ENCODE data around the gene NAAA. TPM values are rescaled to one million over a fixed set of nuclear protein-coding genes. Genes with fewer than 3 reads are reported as not detected.

Gene NAAA
- total RNA-seq, 6 experiments from 2014 or later, result 24.2 to 80.7 (median 41.9) TPM

DNA sequence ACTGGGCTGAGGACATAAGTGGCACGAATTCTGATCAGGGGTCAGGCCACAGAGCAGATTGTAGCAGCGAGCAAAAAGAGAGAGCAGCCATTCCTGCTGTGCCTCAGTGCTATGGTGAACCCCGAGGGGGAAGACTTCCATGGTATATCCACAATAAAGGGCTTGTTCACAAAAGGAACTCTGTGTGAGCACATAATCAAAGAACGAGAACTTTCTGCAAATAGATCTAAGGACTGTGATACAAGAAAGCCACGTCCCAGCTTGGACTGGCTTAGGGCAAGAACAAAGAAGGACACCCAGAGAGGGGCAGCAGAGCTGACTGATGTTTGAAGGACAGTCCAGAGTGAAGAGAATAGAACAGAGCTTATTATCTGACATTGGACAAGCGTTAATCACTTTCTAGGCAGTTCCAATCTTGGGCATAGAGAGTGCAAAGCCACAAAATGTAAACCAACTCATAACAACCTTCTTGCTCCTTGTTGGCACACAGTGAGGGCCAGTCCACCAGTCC, 62.5 kb downstream of the NAAA start:
- intact Hi-C loops (cut with DNase I), result no loop called here

GRCh38 chr4:75876218-75876617, 64.6 kb downstream of the NAAA start:
- Histone ChIP-seq H3K27ac (no peak overlapping the region), H3K36me3 (no peaks in the 10 kb centered on the region), H3K4me1 (no peaks in the 10 kb centered on the region), H3K9me3 (no peaks in the 10 kb centered on the region), H3K4me3 (no peak overlapping the region), H3K27me3 (no peaks in the 10 kb centered on the region)
- TF ChIP-seq CTCF (IDR thresholded peaks at IDR 0.05), result no peak
- no peak for TF ChIP-seq POLR2A (IDR thresholded peaks at IDR 0.05)
- intact Hi-C loops (cut with DNase I), result no loop called here
- ATAC-seq (no peak), DNase-seq (peak in 1 of 3 donors; percentile 54)
- 67% methylated on average over 2 of the region's 18 CpGs for WGBS (ENCODE audit: insufficient coverage, low coverage, low lambda C conversion rate, missing lambda C conversion rate)

More for the DNA sequence above, 62.5 kb downstream of the NAAA start:
- H3K27me3 ChIP-seq, result no peaks in the 10 kb centered on the region
- WGBS (ENCODE audit: insufficient coverage, low coverage, low lambda C conversion rate, missing lambda C conversion rate), result 43% methylated on average over 5 of the region's 6 CpGs
- TF ChIP-seq POLR2A (IDR thresholded peaks at IDR 0.05), result no peak
- no peak for TF ChIP-seq CTCF (IDR thresholded peaks at IDR 0.05)
- H3K4me3 ChIP-seq, result no peak overlapping the region
- no peak for ATAC-seq
- H3K27ac ChIP-seq, result no peak overlapping the region
- H3K36me3 ChIP-seq, result no peaks in the 10 kb centered on the region
- no peak for DNase-seq
- H3K9me3 ChIP-seq, result no peaks in the 10 kb centered on the region
- H3K4me1 ChIP-seq, result no peaks in the 10 kb centered on the region

- no peaks in the 10 kb centered on the region for H3K36me3 ChIP-seq
- no peak for DNase-seq
- no peaks in the 10 kb centered on the region for H3K9me3 ChIP-seq
- no peak overlapping the region for H3K4me3 ChIP-seq
- WGBS (ENCODE audit: insufficient coverage, low coverage, low lambda C conversion rate, missing lambda C conversion rate), result 46% methylated on average over 3 of the region's 3 CpGs
- H3K4me1 ChIP-seq, result no peaks in the 10 kb centered on the region
- TF ChIP-seq POLR2A (IDR thresholded peaks at IDR 0.05) (no peak), CTCF (IDR thresholded peaks at IDR 0.05) (no peak)
- intact Hi-C loops (cut with DNase I), result no loop called here
- no peak overlapping the region for H3K27ac ChIP-seq
- no peak for ATAC-seq
- H3K27me3 ChIP-seq, result no peaks in the 10 kb centered on the region
Observed at GRCh38 chr4:75869100-75869499, 71.7 kb downstream of the NAAA start.

- ATAC-seq, result no peak
- Histone ChIP-seq H3K36me3 (no peaks in the 10 kb centered on the region), H3K4me3 (no peak overlapping the region), H3K27ac (no peak overlapping the region), H3K4me1 (no peaks in the 10 kb centered on the region), H3K9me3 (no peaks in the 10 kb centered on the region), H3K27me3 (no peaks in the 10 kb centered on the region)
- TF ChIP-seq POLR2A (IDR thresholded peaks at IDR 0.05) (no peak), CTCF (IDR thresholded peaks at IDR 0.05) (no peak)
- no peak for DNase-seq
- intact Hi-C loops (cut with DNase I), result no loop called here
- 39% methylated on average over 3 of the region's 3 CpGs for WGBS (ENCODE audit: insufficient coverage, low coverage, low lambda C conversion rate, missing lambda C conversion rate)
Observed at GRCh38 chr4:75867130-75867529, 73.7 kb downstream of the NAAA start.

Other genes with a start within 250 kb of the NAAA start
- gene USO1, start 216.4 kb downstream of the NAAA start, total RNA-seq, result 10 to 100 TPM; 43.7 to 64.0 (median 49.4) TPM
- gene PPEF2, start 38.6 kb downstream of the NAAA start, total RNA-seq, result not detected
- gene SDAD1, start 49.9 kb upstream of the NAAA start, total RNA-seq, result 10 to 100 TPM; 11.6 to 21.3 (median 17.2) TPM
- gene CXCL9, start 66.5 kb upstream of the NAAA start, total RNA-seq, result 1 to 10 TPM in 4 of 6 experiments, under 1 TPM in 1, not detected in 1; 0.73 to 3.6 (median 2.6) TPM
- gene CXCL10, start 82.5 kb upstream of the NAAA start, total RNA-seq, result 1 to 10 TPM in 4 of 6 experiments, under 1 TPM in 1, not detected in 1; 0.42 to 7.0 (median 5.4) TPM
- gene CXCL11, start 95.1 kb upstream of the NAAA start, total RNA-seq, result under 1 TPM in 2 of 6 experiments, not detected in 4; 0.20 to 0.35 TPM
- gene ART3, start 133.7 kb upstream of the NAAA start, total RNA-seq, result not detected
- 10 to 100 TPM; 13.3 to 18.9 (median 14.4) TPM for gene NUP54, start 207.4 kb upstream of the NAAA start, total RNA-seq

All from right lobe of liver (tissue), 6 donors.